ENCODE data around the gene EFHD1.
"Not testable (repeated sequence)": the region's sequence is repeated elsewhere in the genome, so short reads cannot be mapped to it uniquely, and the experiment has no call there.

Gene EFHD1

GRCh38 chr2:232681527-232681926, 48.1 kb downstream of the EFHD1 start:
- intact Hi-C loops (cut with DNase I), result no loop called here
- no peak for DNase-seq

GRCh38 chr2:232683368-232683767, 50.0 kb downstream of the EFHD1 start:
- DNase-seq, result no peak
- intact Hi-C loops (cut with DNase I), result no loop called here

GRCh38 chr2:232685391-232685790, 52.0 kb downstream of the EFHD1 start:
- intact Hi-C loops (cut with DNase I); DNase-seq: not testable (repeated sequence)

- intact Hi-C loops (cut with DNase I), result no loop called here
- DNase-seq, result no peak
Observed at GRCh38 chr2:232687382-232688160, 54.2 kb downstream of the EFHD1 start.

- DNase-seq, result peak in 1 of 10 donors; percentile 44
Observed at GRCh38 chr2:232688201-232688600, 54.8 kb downstream of the EFHD1 start.

GRCh38 chr2:232689152-232689910, 55.9 kb downstream of the EFHD1 start:
- peak in 8 of 10 donors; percentile 26 to 91 (median 53) for DNase-seq
- intact Hi-C loops (cut with DNase I), result no loop called here

More at GRCh38 chr2:232688201-232688600, 54.8 kb downstream of the EFHD1 start:
- intact Hi-C loops (cut with DNase I), result no loop called here

GRCh38 chr2:232691117-232691516, 57.7 kb downstream of the EFHD1 start:
- DNase-seq, result not testable (repeated sequence)
- intact Hi-C loops (cut with DNase I), result loop anchor here (10.0 kb wide), 2 partner anchors 56 to 86 kb away; partner anchors contain the start of gene EFHD1

- intact Hi-C loops (cut with DNase I), result loop anchor here (10.0 kb wide), 2 partner anchors 59 to 89 kb away; partner anchors contain the start of gene EFHD1
- no peak for DNase-seq
Observed at GRCh38 chr2:232693344-232693743, 59.9 kb downstream of the EFHD1 start.

GRCh38 chr2:232696609-232697058, 63.2 kb downstream of the EFHD1 start:
- no peak for DNase-seq
- intact Hi-C loops (cut with DNase I), result loop anchor here (5.0 to 10.0 kb wide), 3 partner anchors 62 to 144 kb away; partner anchors contain the start of genes EFHD1, EIF4E2 and TIGD1

- intact Hi-C loops (cut with DNase I), result loop anchor here (5.0 to 10.0 kb wide), 3 partner anchors 62 to 145 kb away; partner anchors contain the start of genes EFHD1, EIF4E2 and TIGD1
Observed at GRCh38 chr2:232697059-232697806, 63.8 kb downstream of the EFHD1 start, which contains the start of gene GIGYF2. GIGYF2 (plus strand) TSS chr2:232697331; CDS start chr2:232735198, 37,867 bp downstream.

GRCh38 chr2:232697807-232698110, 64.4 kb downstream of the EFHD1 start:
- DNase-seq, result peak in 2 of 10 donors; percentile 23 to 87
- intact Hi-C loops (cut with DNase I), result loop anchor here (5.0 to 10.0 kb wide), 3 partner anchors 63 to 145 kb away; partner anchors contain the start of genes EFHD1, EIF4E2 and TIGD1

More at GRCh38 chr2:232697059-232697806, 63.8 kb downstream of the EFHD1 start, which contains the start of gene GIGYF2:
- DNase-seq, result peak; percentile 93 to 99 (median 96)

GRCh38 chr2:232698556-232699091, 65.2 kb downstream of the EFHD1 start:
- no peak for DNase-seq
- intact Hi-C loops (cut with DNase I), result loop anchor here (5.0 to 10.0 kb wide), 3 partner anchors 64 to 146 kb away; partner anchors contain the start of genes EFHD1, EIF4E2 and TIGD1

- intact Hi-C loops (cut with DNase I), result loop anchor here (5.0 to 10.0 kb wide), 3 partner anchors 64 to 147 kb away; partner anchors contain the start of genes EFHD1, EIF4E2 and TIGD1
- no peak for DNase-seq
Observed at GRCh38 chr2:232699110-232699509, 65.7 kb downstream of the EFHD1 start.

- intact Hi-C loops (cut with DNase I), result no loop called here
- DNase-seq, result no peak
Observed at GRCh38 chr2:232700154-232700553, 66.8 kb downstream of the EFHD1 start.

GRCh38 chr2:232707076-232707475, 73.7 kb downstream of the EFHD1 start:
- intact Hi-C loops (cut with DNase I), result no loop called here
- DNase-seq, result no peak

GRCh38 chr2:232713505-232713904, 80.1 kb downstream of the EFHD1 start:
- no peak for DNase-seq
- intact Hi-C loops (cut with DNase I), result no loop called here

- intact Hi-C loops (cut with DNase I), result no loop called here
- no peak for DNase-seq
Observed at GRCh38 chr2:232714969-232715368, 81.6 kb downstream of the EFHD1 start.

- intact Hi-C loops (cut with DNase I), result not testable (repeated sequence)
Observed at GRCh38 chr2:232720056-232720455, 86.7 kb downstream of the EFHD1 start.

GRCh38 chr2:232721261-232721660, 87.9 kb downstream of the EFHD1 start:
- intact Hi-C loops (cut with DNase I), result no loop called here
- no peak for DNase-seq

More at GRCh38 chr2:232720056-232720455, 86.7 kb downstream of the EFHD1 start:
- DNase-seq, result not testable (repeated sequence)

- intact Hi-C loops (cut with DNase I), result no loop called here
Observed at GRCh38 chr2:232721882-232722281, 88.5 kb downstream of the EFHD1 start.

More at GRCh38 chr2:232721882-232722281, 88.5 kb downstream of the EFHD1 start:
- no peak for DNase-seq

Measured in posterior cingulate gyrus (tissue), 11 donors.